OCI-LY1 (cell line): Measurements from ENCODE around the gene PIGQ.

Source experiments
- H2AFZ ChIP-seq: fragments of 200-600 bp; sonication (generic), shearing (Covaris generic); 2 replicates; pipeline ENCODE4 v1.6.0; 2014; ENCODE audit warnings: antibody characterized with exemption, mild to moderate bottlenecking, low read length
- H3F3A ChIP-seq: fragments of 200-600 bp; sonication (generic), shearing (Covaris generic); 2 replicates; pipeline ENCODE4 v1.6.0; 2014; ENCODE audit warnings: mild to moderate bottlenecking, antibody characterized with exemption, low read length, moderate library complexity; ENCODE audit not compliant: insufficient read depth
- H3K27ac ChIP-seq: fragments of 200-600 bp; sonication (generic); 2 replicates; pipeline ENCODE4 v1.5.1; 2014; ENCODE audit warnings: low read length, mixed run types, mild to moderate bottlenecking, low read depth; ENCODE audit not compliant: poor library complexity, severe bottlenecking
- H3K27me3 ChIP-seq: fragments of 200-600 bp; sonication (generic); 2 replicates; pipeline ENCODE4 v1.6.0; 2014; ENCODE audit warnings: antibody characterized with exemption, mild to moderate bottlenecking, low read length, moderate library complexity; ENCODE audit not compliant: insufficient read depth
- H3K36me3 ChIP-seq: fragments of 200-600 bp; sonication (generic); 2 replicates; pipeline ENCODE4 v1.6.1; 2014; ENCODE audit warnings: mild to moderate bottlenecking, antibody characterized with exemption, low read length, moderate library complexity, mixed read lengths; ENCODE audit not compliant: insufficient read depth
- H3K4me1 ChIP-seq: fragments of 200-600 bp; sonication (generic); 2 replicates; pipeline ENCODE4 v1.5.1; 2014; ENCODE audit warnings: mild to moderate bottlenecking, low read length, moderate library complexity; ENCODE audit not compliant: insufficient read depth, severe bottlenecking
- H3K4me2 ChIP-seq: fragments of 200-600 bp; sonication (generic), shearing (Covaris generic); 2 replicates; pipeline ENCODE4 v1.6.1; 2014; ENCODE audit warnings: low read length
- H3K4me3 ChIP-seq: fragments of 200-600 bp; sonication (generic); 2 replicates; pipeline ENCODE4 v1.5.1; 2014; ENCODE audit warnings: low read length, low read depth, mild to moderate bottlenecking, mixed read lengths; ENCODE audit not compliant: poor library complexity, severe bottlenecking
- H3K79me2 ChIP-seq: fragments of 200-600 bp; shearing (Covaris generic); 2 replicates; pipeline ENCODE4 v1.6.1; 2016; ENCODE audit warnings: mixed run types, low read length, mixed read lengths; ENCODE audit not compliant: insufficient read depth
- H3K9ac ChIP-seq: fragments of 200-600 bp; sonication (generic), shearing (Covaris generic); 2 replicates; pipeline ENCODE4 v1.6.1; 2014; ENCODE audit warnings: mild to moderate bottlenecking, low read length, mixed read lengths
- H3K9me2 ChIP-seq: fragments of 200-600 bp; sonication (generic), shearing (Covaris generic); 2 replicates; pipeline ENCODE4 v1.6.1; 2014; ENCODE audit warnings: low read depth, mild to moderate bottlenecking, low read length, mixed read lengths
- H3K9me3 ChIP-seq: fragments of 200-600 bp; shearing (Covaris generic); 2 replicates; pipeline ENCODE4 v1.6.1; 2014; ENCODE audit warnings: low read length, mixed read lengths
- H4K20me1 ChIP-seq: fragments of 200-600 bp; sonication (generic), shearing (Covaris generic); 2 replicates; pipeline ENCODE4 v1.6.0; 2016; ENCODE audit warnings: mild to moderate bottlenecking, low read length; ENCODE audit not compliant: insufficient read depth
- CTCF ChIP-seq: fragments of 200-600 bp; sonication (generic), shearing (Covaris generic); IDR thresholded peaks from 2 replicates; pipeline ENCODE4 v1.5.1; 2017; ENCODE audit warnings: mild to moderate bottlenecking, antibody characterized with exemption, low read length, moderate library complexity, mixed read lengths
- EZH2 ChIP-seq: fragments of 200-600 bp; sonication (generic), shearing (Covaris generic); IDR thresholded peaks from 2 replicates; pipeline ENCODE4 v1.8.0; 2017; ENCODE audit warnings: borderline replicate concordance, mixed run types, mild to moderate bottlenecking, antibody characterized with exemption, low read length, moderate library complexity, mixed read lengths

PIGQ gene

DNA sequence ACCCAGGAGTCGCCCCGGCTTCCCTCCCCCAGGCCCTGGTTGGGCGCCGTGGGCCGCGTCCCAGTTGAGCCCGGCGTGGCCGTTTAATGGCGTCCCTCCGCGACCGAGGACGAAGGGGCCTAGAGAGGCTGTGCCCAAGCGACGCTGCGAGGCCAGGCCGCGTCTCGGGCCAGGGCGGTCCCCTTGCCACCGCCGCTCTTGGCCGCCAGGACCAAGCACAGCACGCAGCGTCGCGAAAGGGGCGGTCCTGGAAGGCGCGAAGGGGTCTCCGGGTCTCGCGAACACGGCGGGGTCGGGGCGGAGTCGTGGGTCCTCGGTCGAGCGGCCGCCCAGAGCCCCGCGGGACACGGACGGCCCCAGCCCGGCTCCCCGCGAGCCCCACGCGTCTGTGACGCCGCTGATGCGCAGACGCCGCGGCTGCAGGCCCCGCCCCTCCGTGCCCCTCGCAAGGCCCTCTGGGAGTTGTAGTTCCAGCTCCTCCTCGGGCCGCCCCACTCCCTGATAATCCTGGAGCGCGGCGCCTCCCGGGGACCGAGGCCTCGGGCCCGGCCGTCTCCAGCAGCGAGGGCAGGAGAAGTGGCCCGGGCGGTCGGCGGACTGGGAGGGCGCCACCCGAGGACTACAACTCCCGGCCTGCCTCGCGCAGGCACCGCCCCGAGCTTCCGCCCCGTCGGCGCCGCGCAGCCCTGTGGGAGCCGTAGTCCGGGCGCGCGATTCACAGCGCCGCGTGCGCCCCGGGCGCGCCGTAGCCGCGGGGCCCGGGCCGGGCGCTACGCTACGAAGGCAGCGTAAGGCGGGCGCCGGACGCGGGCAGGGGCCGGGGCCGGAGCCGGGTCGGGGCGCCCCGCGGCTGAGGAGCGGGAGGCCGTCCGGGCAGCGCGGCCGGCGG is 42.5 kb upstream of the PIGQ start, which contains the start of gene CAPN15:
TSS of gene CAPN15 (plus strand) at position 698 of the 889 bp plus-strand sequence. CDS start 19,127 bp downstream, outside the sequence.
- Histone ChIP-seq H3K79me2 (peaks cover 12% of the 10 kb centered on the region), H3K9ac (peak within 1 kb of the TSS; percentile 93), H3K27me3 (no peaks in the 10 kb centered on the region), H3K9me2 (no peaks in the 10 kb centered on the region), H3K4me2 (peak within 1 kb of the TSS; percentile 93), H4K20me1 (no peaks in the 10 kb centered on the region), H3K27ac (peak within 1 kb of the TSS; percentile 0), H3K4me3 (peak within 1 kb of the TSS; percentile 92), H3K4me1 (peaks cover 30% of the 10 kb centered on the region), H3F3A (no peaks in the 10 kb centered on the region), H2AFZ (no peak within 1 kb of the TSS), H3K36me3 (no peaks in the 10 kb centered on the region; the same call in 1 of the 2 replicates), H3K9me3 (no peaks in the 10 kb centered on the region)
- TF ChIP-seq EZH2 (no peak), CTCF (no peak)

DNA sequence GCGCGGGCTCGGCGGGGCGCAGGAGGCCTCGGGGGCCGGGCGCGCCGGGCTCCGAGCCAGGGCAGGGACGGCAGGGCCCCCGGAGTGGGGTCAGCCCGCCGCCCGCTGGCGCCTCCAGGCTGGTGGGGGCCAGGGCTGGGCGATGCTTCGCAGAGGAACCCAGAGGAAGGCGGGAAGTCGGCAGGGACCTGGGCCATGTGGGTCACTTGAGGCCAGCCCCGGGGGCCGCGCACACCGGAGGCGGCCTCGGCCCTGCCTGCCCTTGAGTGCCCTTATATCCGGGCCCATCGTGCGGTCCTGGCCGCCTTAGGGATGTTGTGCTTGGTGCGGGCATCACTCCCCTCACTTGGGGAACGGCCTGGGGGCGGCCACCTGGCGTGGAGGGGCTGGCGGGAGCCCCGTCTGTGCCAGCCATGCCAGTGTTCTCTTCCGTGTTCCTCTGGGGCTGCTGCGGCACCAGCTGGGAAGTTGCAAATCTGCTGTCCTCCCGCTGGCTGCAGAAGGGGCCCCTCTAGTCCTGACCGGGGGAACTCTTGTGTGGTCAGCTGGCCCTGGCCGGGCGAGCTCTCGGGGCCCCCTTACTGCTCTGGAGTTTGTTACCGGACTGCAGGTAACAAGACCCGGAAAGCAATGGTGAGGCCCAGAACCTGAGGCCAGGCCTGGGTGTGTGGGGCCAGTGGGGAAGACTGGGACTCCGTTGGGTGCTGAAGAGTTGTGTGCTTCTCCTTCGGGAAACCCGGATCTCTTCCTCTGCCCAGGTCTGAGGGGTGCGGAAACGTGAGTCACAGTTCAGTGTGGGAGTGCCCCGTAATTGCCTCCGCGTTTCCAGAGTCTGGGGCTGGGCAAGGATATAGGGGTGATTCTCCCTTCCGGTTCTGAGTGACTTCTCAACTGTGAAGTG is 41.4 kb upstream of the PIGQ start:
- H3K27ac ChIP-seq: peak overlapping the region; percentile 0
- H3K4me3 ChIP-seq: peak overlapping the region; percentile 92
- TF ChIP-seq EZH2: no peak
- TF ChIP-seq CTCF: no peak

DNA sequence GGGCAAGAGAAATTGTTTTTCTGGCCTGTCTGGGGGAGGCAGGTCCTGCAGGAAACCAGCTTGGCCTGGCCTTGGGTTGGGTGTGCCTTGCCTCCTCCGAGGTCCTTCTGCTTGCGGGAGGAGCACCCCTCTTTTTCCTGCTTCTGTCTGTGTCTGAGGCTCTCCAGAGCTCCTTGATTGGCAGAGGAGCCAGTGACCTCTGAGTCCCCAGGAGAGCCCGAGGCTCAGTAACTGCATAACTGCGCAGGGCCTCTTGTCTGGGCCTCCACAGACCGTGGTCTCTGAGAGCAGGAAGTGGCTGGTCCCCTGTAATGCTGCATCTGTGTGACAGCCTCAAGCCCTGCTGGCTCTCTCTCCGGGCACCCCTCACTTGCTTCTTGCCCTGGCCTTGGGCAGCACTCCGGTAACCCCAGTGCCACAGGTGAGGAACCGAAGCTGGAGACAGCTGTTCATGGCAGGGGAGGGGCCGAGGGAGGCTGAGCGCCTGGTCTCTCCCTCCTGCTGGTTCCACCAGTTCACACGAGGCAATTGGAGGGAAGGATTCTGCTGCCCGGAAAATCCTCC is 40.7 kb upstream of the PIGQ start:
- peak overlapping the region; percentile 93 for H3K9ac ChIP-seq
- H3K36me3 ChIP-seq: no peaks in the 10 kb centered on the region; the same call in 1 of the 2 replicates
- H3F3A ChIP-seq: no peaks in the 10 kb centered on the region
- TF ChIP-seq EZH2 (no peak), CTCF (no peak)
- H3K4me3 ChIP-seq: peak overlapping the region; percentile 92
- H3K4me2 ChIP-seq: peak overlapping the region; percentile 82
- H3K27me3 ChIP-seq: no peaks in the 10 kb centered on the region
- no peaks in the 10 kb centered on the region for H3K9me2 ChIP-seq
- H3K79me2 ChIP-seq: peaks cover 12% of the 10 kb centered on the region
- peak overlapping the region; percentile 0 for H3K27ac ChIP-seq
- no peaks in the 10 kb centered on the region for H4K20me1 ChIP-seq
- H2AFZ ChIP-seq: no peak overlapping the region
- peaks cover 30% of the 10 kb centered on the region for H3K4me1 ChIP-seq
- no peaks in the 10 kb centered on the region for H3K9me3 ChIP-seq

More for the DNA sequence above, 41.4 kb upstream of the PIGQ start:
- peaks cover 30% of the 10 kb centered on the region for H3K4me1 ChIP-seq
- H3K79me2 ChIP-seq: peaks cover 12% of the 10 kb centered on the region
- H3K4me2 ChIP-seq: peak overlapping the region; percentile 82
- H2AFZ ChIP-seq: no peak overlapping the region
- H3K9ac ChIP-seq: peak overlapping the region; percentile 93
- H3F3A ChIP-seq: no peaks in the 10 kb centered on the region
- no peaks in the 10 kb centered on the region for H3K9me3 ChIP-seq
- no peaks in the 10 kb centered on the region for H4K20me1 ChIP-seq
- H3K27me3 ChIP-seq: no peaks in the 10 kb centered on the region
- H3K36me3 ChIP-seq: no peaks in the 10 kb centered on the region; the same call in 1 of the 2 replicates
- H3K9me2 ChIP-seq: no peaks in the 10 kb centered on the region
